H1 (cell line): ENCODE data around the gene RFNG. TPM values are rescaled to one million over a fixed set of nuclear protein-coding genes. Genes with fewer than 3 reads are reported as not detected.

ENCODE experiments used
- ASH2L ChIP-seq: fragments of 200-600, 300-600 bp; sonication (generic); IDR thresholded peaks from one replicate; pipeline ENCODE4 v1.7.1; 2017; ENCODE audit warnings: low read length
- BACH1 ChIP-seq: IDR thresholded peaks from 2 replicates; pipeline ENCODE4 v1.6.1; 2012; ENCODE audit warnings: low read length, improper control_type of control experiment
- CTCF ChIP-seq, 3 experiments: IDR thresholded peaks; 1 replicate in 2 of 3; 2 replicates in 1 of 3; pipeline versions ENCODE4 v1.5.1 to v1.6.1; 2011; ENCODE audit warnings: low read length in 3 of 3, mild to moderate bottlenecking in 3 of 3, inconsistent platforms in 2 of 3, low read depth in 1 of 3, moderate library complexity in 1 of 3; ENCODE audit not compliant: insufficient read depth in 1 of 3; ENCODE audit errors: control extremely low read depth in 1 of 3
- KDM1A ChIP-seq: fragments of 200-600, 300-600 bp; sonication (generic); IDR thresholded peaks from 2 replicates; pipeline ENCODE4 v1.7.1; 2016; ENCODE audit warnings: mild to moderate bottlenecking, low read length, borderline replicate concordance
- KDM4A ChIP-seq: IDR thresholded peaks from one replicate; pipeline ENCODE4 v1.7.1; 2012; ENCODE audit warnings: low read depth, mild to moderate bottlenecking, moderate library complexity, low read length, inconsistent platforms; ENCODE audit not compliant: severe bottlenecking
- PHF8 ChIP-seq: fragments of 200-600 bp; sonication (generic); conservative IDR thresholded peaks from 2 replicates; pipeline ENCODE4 v1.7.1; 2012; ENCODE audit warnings: low read depth, mild to moderate bottlenecking, inconsistent platforms, low read length, moderate library complexity
- POU5F1 ChIP-seq: IDR thresholded peaks from 2 replicates; pipeline ENCODE4 v1.6.1; 2011; ENCODE audit warnings: low read depth, mild to moderate bottlenecking, low read length, moderate library complexity
- SP4 ChIP-seq: IDR thresholded peaks from 2 replicates; pipeline ENCODE4 v1.6.1; 2012; ENCODE audit warnings: low read length, inconsistent platforms
- ZNF274 ChIP-seq: IDR thresholded peaks from 2 replicates; pipeline ENCODE4 v1.7.0; 2012; ENCODE audit warnings: low read length, borderline replicate concordance; ENCODE audit errors: extremely low read depth
- polyA plus RNA-seq, 7 experiments: library from polyadenylated mRNA; depleted of rRNA in 3 of 7; stranded (reverse) in 5 of 7; unstranded in 2 of 7; fragments of >200 nt in 5 of 7; fragments of 200-250 nt in 2 of 7; gene quantifications; 1 replicate in 5 of 7; 2 replicates in 1 of 7; 4 replicates in 1 of 7; pipeline versions ENCODE4 v1.2.1 to v1.2.3, GENCODE V29; 2011 to 2013; ENCODE audit warnings: missing spikeins in 2 of 7, mixed read lengths in 2 of 7
- total RNA-seq: library from RNA; stranded (reverse); fragmentation: NEBNext Ultra II Directional; extraction: Animal tissue kit (Norgen Biotek cat#: 25700); gene quantifications from 2 replicates; pipeline ENCODE4 v1.2.1, GENCODE V29; 2021

The RFNG gene
- total and polyA plus RNA-seq, 2 of the 8 experiments (the other 6 are each of a cell fraction or from before 2014, with no cell fraction given), result 26.7 to 28.4 TPM

- TF ChIP-seq ZNF274 (no peak), BACH1 (peak; percentile 48), KDM4A (peak; percentile 52), SP4 (peak; percentile 62; the same call in 1 of the 2 replicates), KDM1A (no peak), PHF8 (peak; percentile 81), CTCF (IDR thresholded peaks at IDR 0.05; ENCODE audit: control extremely low read depth in 1 of 3, insufficient read depth in 1 of 3, low read depth in 1 of 3, low read length in 3 of 3) (peak; percentile 83 to 94 (median 85)), ASH2L (no peak), POU5F1 (no peak)
- TF ChIP-seq, all 59 proteins: peak for 19
These were observed 14.3 kb downstream of the RFNG start, which contains the start of gene DCXR (continued) for GRCh38 chr17:82037092-82037888.
